Measurements from ENCODE around the gene TAF8. TPM values are rescaled to one million over a fixed set of nuclear protein-coding genes. Genes with fewer than 3 reads are reported as not detected.

The TAF8 gene
- total RNA-seq, 4 donors from 2014 or later, result 24.5 to 37.6 (median 24.6) TPM

DNA sequence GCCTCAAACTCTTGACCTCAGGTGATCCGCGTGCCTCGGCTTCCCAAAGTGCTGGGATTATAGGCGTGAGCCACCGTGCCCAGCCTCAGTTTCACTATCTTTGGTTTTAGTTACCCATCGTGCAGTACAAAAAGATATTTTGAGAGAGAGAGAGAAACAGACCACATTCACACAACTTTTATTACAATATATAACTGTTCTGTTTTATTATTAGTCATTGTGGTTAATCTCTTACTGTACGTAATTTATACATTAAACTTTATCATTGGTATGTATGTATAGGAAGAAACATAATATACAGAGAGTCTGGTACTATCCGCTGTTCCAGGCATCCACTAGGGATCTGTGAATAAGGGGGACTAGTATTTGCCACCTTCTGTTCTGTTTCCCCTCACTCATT lies 29.4 kb upstream of the TAF8 start:
- TF ChIP-seq CTCF (IDR thresholded peaks at IDR 0.05) (no peak), POLR2A (IDR thresholded peaks at IDR 0.05) (no peak)
- Histone ChIP-seq H3K4me3 (no peak overlapping the region), H3K27ac (no peak overlapping the region)

DNA sequence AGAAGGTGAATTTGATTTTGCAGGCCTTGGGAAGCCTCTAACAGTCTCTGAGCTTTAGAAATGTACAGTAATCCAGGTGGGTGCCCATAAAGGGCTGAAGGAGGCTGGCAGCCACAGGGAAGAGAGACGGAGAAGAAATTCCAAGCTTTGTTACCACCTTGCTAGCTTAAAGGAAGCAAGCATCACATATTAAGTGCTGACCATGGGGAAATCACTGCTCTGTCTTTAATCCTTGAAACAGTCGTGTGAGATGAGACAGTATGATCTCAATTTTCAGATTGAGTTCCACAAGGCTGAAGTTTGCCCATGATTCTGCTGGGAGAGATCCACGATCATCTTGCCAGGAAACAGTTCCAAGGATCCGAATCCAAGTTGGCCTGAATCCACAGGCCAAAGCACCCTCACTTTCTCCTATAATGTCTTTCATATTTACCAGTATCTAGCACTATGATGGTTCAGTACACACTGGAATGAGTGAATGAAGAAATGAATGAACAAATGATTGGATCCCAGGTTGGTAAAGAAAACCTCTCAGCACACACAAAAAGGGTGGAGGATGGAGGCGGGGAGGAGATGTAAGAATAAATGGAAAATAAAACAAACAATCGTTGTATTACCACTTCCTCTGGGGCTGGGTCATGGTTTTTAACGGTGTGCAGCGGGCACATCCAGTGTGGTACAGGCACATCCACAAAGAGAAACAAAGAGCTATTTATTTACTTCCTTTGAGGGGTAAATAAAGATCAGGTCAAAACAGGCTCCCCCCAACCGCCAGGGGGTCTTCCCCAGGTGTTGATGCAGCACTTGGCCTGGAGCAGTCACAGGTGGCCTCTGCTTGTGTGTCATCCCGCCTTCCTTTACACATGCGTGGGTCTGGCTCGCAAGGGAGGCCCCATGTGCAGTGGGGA lies 28.2 kb upstream of the TAF8 start:
- DNase-seq, result peak in 2 of 3 donors; percentile 71 to 77
- H3K4me3 ChIP-seq, result no peak overlapping the region
- H3K27me3 ChIP-seq, result no peaks in the 10 kb centered on the region
- TF ChIP-seq POLR2A (IDR thresholded peaks at IDR 0.05) (no peak), CTCF (IDR thresholded peaks at IDR 0.05) (no peak)
- peak overlapping the region in 3 of 4 donors; percentile 16 to 63 (median 49) for H3K27ac ChIP-seq
- peaks cover 0 to 31% (median 23%) of the 10 kb centered on the region in 4 donors for H3K4me1 ChIP-seq
- H3K9me3 ChIP-seq, result no peaks in the 10 kb centered on the region
- H3K36me3 ChIP-seq, result no peaks in the 10 kb centered on the region

More for the DNA sequence above, 29.4 kb upstream of the TAF8 start:
- no peaks in the 10 kb centered on the region for H3K36me3 ChIP-seq
- peaks cover 0 to 24% (median 23%) of the 10 kb centered on the region in 4 donors for H3K4me1 ChIP-seq
- DNase-seq, result no peak
- no peaks in the 10 kb centered on the region for H3K9me3 ChIP-seq
- no peaks in the 10 kb centered on the region for H3K27me3 ChIP-seq

- no peak for TF ChIP-seq CTCF (IDR thresholded peaks at IDR 0.05)
- TF ChIP-seq POLR2A (IDR thresholded peaks at IDR 0.05), result no peak
- H3K4me1 ChIP-seq, result peaks cover 0 to 33% (median 22%) of the 10 kb centered on the region in 4 donors
- peak overlapping the region in 3 of 4 donors; percentile 4 to 63 (median 49) for H3K27ac ChIP-seq
- no peak for DNase-seq
- H3K27me3 ChIP-seq, result no peaks in the 10 kb centered on the region
- no peak overlapping the region for H3K4me3 ChIP-seq
- H3K9me3 ChIP-seq, result no peaks in the 10 kb centered on the region
- H3K36me3 ChIP-seq, result no peaks in the 10 kb centered on the region
Measured at GRCh38 chr6:42022755-42023384, 27.5 kb upstream of the TAF8 start.

DNA sequence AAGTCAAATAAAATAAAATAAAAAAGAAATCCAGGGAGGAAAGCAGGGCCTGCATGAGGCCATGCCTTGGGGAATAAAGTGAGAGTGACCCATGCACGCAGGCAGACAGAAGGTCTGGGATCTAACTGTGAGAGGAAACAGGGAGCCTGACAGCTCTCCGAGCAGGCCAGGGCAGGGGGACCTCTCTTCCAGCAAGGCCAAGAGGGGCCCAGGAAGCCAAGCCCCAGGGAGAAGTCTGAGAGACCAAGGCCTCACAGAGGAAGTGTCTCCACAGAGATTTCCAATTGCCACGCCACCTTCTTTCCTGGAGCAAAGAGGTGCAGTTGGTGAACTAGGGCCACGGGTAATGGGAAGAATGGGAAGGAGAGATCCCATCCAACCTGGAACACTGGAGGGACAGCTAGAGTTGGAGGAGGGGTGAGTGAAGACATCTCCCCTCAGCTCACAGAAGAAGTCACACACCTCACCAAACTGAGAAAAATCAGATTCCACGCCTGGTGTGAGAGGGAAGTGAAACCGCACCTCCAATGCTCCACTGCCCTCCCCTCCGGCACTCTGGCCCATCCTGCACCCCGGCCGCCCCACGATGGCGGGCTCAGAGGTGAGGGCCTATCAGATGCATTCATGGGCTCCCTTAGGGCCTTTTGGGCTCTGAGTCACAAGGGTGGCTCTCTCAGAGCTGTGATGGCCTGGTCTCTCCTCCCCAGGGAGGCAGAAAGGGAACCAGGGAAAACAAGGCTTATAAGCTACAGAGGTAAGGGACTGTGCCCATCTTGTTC lies 25.1 kb upstream of the TAF8 start:
- Histone ChIP-seq H3K36me3 (no peaks in the 10 kb centered on the region), H3K4me3 (peak overlapping the region in 1 of 4 donors; percentile 6), H3K4me1 (peaks cover 0 to 42% (median 26%) of the 10 kb centered on the region in 4 donors), H3K27ac (peak overlapping the region in 1 of 4 donors; percentile 71), H3K27me3 (no peaks in the 10 kb centered on the region), H3K9me3 (no peaks in the 10 kb centered on the region)
- TF ChIP-seq CTCF (IDR thresholded peaks at IDR 0.05) (no peak), POLR2A (IDR thresholded peaks at IDR 0.05) (no peak)
- DNase-seq, result peak in 2 of 3 donors; percentile 82 to 86

GRCh38 chr6:42025845-42026243 lies 24.5 kb upstream of the TAF8 start:
- no peaks in the 10 kb centered on the region for H3K9me3 ChIP-seq
- H3K27ac ChIP-seq, result peak overlapping the region in 1 of 4 donors; percentile 71
- no peak for TF ChIP-seq CTCF (IDR thresholded peaks at IDR 0.05)
- no peak for TF ChIP-seq POLR2A (IDR thresholded peaks at IDR 0.05)
- no peak overlapping the region for H3K4me3 ChIP-seq
- H3K36me3 ChIP-seq, result no peaks in the 10 kb centered on the region
- no peaks in the 10 kb centered on the region for H3K27me3 ChIP-seq
- H3K4me1 ChIP-seq, result peaks cover 0 to 48% (median 29%) of the 10 kb centered on the region in 4 donors
- DNase-seq, result no peak
